ENCODE results near the gene COPS8.

The COPS8 gene

GRCh38 chr2:237101118-237101979, 15.7 kb downstream of the COPS8 start:
- DNase-seq (ENCODE audit: low spot score) = no peak

GRCh38 chr2:237102428-237102827, 16.7 kb downstream of the COPS8 start:
- no peak for DNase-seq (ENCODE audit: low spot score)

GRCh38 chr2:237109421-237109934, 23.8 kb downstream of the COPS8 start:
- DNase-seq (ENCODE audit: low spot score) = no peak

- DNase-seq (ENCODE audit: low spot score) = no peak
Observed at GRCh38 chr2:237113026-237113795, 27.5 kb downstream of the COPS8 start.

- DNase-seq (ENCODE audit: low spot score) = no peak
Observed at GRCh38 chr2:237115870-237116269, 30.2 kb downstream of the COPS8 start.

- no peak for DNase-seq (ENCODE audit: low spot score)
Observed at GRCh38 chr2:237116431-237116830, 30.7 kb downstream of the COPS8 start.

GRCh38 chr2:237118025-237118424, 32.3 kb downstream of the COPS8 start:
- no peak for DNase-seq (ENCODE audit: low spot score)

GRCh38 chr2:237118561-237119155, 33.0 kb downstream of the COPS8 start:
- no peak for DNase-seq (ENCODE audit: low spot score)

GRCh38 chr2:237120916-237121315, 35.2 kb downstream of the COPS8 start:
- no peak for DNase-seq (ENCODE audit: low spot score)

GRCh38 chr2:237121321-237121720, 35.6 kb downstream of the COPS8 start:
- DNase-seq (ENCODE audit: low spot score) = no peak

GRCh38 chr2:237122214-237122666, 36.6 kb downstream of the COPS8 start:
- peak; percentile 45 for DNase-seq (ENCODE audit: low spot score)

GRCh38 chr2:237124820-237125219, 39.1 kb downstream of the COPS8 start:
- no peak for DNase-seq (ENCODE audit: low spot score)

- no peak for DNase-seq (ENCODE audit: low spot score)
Observed at GRCh38 chr2:237125967-237126366, 40.3 kb downstream of the COPS8 start.

- no peak for DNase-seq (ENCODE audit: low spot score)
Observed at GRCh38 chr2:237126519-237127174, 41.0 kb downstream of the COPS8 start.

GRCh38 chr2:237128026-237128703, 42.5 kb downstream of the COPS8 start:
- no peak for DNase-seq (ENCODE audit: low spot score)

GRCh38 chr2:237128845-237129592, 43.3 kb downstream of the COPS8 start:
- DNase-seq (ENCODE audit: low spot score) = no peak

- no peak for DNase-seq (ENCODE audit: low spot score)
Observed at GRCh38 chr2:237129625-237130263, 44.1 kb downstream of the COPS8 start.

- no peak for DNase-seq (ENCODE audit: low spot score)
Observed at GRCh38 chr2:237130562-237131421, 45.1 kb downstream of the COPS8 start.

Data from HuH-7.5 (cell line).